HG03378 (cell line): Measurements from ENCODE around the gene LZTS2.
"Not testable (repeated sequence)": the region's sequence is repeated elsewhere in the genome, so short reads cannot be mapped to it uniquely, and the experiment has no call there.

ENCODE experiments used
- ATAC-seq: cut with Tn5 transposase; IDR thresholded peaks from one replicate; pipeline ENCODE4 v1.9.1; 2021; ENCODE audit warnings: mild to moderate bottlenecking, moderate library complexity; ENCODE audit not compliant: unreplicated experiment

LZTS2 gene, protein sequence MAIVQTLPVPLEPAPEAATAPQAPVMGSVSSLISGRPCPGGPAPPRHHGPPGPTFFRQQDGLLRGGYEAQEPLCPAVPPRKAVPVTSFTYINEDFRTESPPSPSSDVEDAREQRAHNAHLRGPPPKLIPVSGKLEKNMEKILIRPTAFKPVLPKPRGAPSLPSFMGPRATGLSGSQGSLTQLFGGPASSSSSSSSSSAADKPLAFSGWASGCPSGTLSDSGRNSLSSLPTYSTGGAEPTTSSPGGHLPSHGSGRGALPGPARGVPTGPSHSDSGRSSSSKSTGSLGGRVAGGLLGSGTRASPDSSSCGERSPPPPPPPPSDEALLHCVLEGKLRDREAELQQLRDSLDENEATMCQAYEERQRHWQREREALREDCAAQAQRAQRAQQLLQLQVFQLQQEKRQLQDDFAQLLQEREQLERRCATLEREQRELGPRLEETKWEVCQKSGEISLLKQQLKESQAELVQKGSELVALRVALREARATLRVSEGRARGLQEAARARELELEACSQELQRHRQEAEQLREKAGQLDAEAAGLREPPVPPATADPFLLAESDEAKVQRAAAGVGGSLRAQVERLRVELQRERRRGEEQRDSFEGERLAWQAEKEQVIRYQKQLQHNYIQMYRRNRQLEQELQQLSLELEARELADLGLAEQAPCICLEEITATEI

GRCh38 chr10:100999742-101000126 is at the start of gene LZTS2:
TSS of gene LZTS2 (plus strand) at chr10:100999808. CDS start at chr10:101002539, 2,731 bp downstream.
- ATAC-seq: no peak

- no peak for ATAC-seq
Measured at GRCh38 chr10:100960251-100960650, 39.4 kb upstream of the LZTS2 start.

DNA sequence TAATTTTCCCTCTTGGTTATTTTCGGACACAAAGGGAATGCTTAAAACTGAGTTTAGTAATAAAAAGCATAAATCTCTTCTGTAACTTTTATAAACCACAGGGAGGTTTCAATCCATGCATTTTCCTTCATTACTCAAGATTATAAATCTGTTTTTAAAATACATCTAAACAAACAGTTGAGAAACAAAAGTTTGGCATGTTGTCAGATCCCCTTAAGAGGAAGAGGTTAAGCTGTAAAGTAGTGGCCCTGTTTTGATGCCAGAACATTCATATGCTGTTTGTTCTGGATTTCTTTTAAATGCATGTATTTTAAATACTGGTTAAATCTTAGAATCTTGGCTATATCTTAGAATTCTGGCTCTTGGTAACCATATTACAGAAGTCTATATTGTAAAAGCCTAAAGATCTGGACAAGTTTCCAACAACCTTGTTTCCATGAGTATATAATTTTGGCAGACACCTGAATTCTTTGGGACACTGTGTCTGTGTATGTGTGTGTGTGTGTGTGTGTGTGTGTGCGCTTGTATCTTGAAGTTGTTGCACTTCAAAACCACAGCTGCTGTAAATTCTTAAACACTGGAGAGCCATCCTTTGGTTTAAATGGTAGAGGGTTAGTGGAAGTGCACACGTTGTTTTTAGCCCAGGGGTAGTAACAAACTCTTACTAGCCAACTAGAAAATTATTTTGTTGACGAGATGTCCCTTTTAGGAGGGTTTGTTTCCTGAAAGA is 37.1 kb upstream of the LZTS2 start:
- no peak for ATAC-seq

DNA sequence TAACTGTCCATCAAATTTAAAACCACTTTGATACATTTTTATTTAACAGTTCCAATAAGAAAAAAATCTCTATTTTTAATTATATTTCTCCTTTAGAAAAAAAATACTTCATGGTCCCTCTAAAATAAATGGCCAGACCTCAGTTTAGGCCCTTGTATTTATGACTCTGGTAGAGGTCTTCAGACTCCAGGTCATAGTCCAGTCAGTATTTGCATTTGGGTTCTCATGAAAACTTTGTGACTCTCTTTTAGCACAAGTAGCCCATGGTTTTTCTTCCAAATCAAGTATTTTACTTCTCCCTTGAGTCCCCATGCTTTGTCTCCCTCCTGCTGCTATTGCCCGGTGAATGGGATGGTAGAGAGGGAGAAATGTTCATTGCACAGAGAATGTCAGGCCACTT is 35.8 kb upstream of the LZTS2 start:
- no peak for ATAC-seq

DNA sequence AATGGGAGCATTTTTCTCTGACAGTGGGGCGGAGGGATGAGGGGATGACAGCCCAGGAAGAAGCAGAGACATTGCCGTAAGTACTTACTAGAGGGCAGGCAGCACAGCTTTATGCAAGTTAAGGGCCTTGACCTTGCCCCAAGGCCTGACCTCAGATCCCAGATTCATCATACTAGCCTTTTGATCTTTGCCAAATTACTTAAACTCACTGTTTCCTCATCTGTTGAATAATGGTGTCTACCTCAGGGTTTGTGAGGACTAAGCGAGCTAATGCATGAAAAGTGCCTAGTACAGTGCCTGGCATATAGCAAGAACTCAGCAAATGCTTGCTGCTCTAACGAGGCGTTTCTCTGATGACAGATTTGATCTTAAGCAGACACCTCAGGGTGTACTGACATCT is 33.8 kb upstream of the LZTS2 start:
- ATAC-seq: no peak

DNA sequence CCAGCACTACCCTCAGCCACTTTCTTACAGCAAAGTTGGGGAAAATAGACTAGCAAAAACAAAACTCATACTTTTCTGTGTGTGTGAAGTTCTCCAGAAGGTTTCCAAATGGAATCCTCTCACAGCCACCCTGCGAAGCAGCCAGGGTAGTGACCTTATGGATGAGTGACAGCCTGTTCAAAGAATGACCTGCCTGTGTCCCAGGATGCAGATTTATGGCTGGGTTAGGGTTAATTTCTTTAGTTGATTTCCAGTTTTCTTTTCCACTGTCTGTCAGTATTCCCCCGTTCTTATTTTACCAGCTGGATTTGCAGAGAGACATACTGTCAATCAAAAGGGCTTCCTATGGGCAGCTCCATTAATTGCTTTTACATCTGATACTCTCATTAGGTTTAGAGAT is 32.7 kb upstream of the LZTS2 start:
- ATAC-seq: no peak

DNA sequence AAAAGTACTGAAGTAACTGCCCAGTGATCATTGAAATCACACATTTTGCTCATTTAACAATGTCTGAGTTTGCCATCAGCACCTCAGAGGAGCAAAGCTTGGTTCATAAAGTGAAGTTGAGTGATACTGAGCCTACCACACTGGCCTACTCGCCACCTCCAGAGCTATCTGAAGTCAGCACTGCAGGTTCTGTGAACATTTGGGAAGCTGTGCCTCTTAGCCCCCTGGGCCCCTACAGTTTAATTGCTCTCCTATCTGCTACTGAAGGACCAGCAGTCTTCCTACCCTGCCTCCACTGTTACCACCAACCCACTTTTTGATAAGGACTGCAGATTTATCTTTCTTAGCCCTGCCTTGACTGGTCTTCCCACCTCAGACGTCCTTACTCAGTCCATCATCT is 32.3 kb upstream of the LZTS2 start:
- ATAC-seq: no peak

- no peak for ATAC-seq
Measured at GRCh38 chr10:100968062-100968736, 31.4 kb upstream of the LZTS2 start.

DNA sequence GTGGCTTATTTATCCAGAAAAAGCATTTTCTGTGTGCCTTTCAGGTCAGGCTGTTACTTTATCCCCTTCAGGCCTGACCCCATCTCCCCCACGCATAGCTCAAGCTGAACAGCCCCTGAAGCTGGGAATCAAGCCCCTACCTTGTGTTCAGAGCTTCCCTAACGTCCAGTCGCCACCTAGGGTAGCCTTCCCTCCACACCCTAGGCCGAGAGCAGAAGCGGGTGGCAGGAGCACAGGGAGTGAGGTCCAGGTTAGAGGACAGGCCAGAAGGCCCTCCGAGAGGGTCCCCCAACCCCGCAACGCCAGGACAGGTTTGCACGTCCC is 30.8 kb upstream of the LZTS2 start:
- no peak for ATAC-seq

GRCh38 chr10:100969187-100970075 is 30.2 kb upstream of the LZTS2 start, which contains the start of gene SEMA4G:
TSS of gene SEMA4G (plus strand) at chr10:100969504. CDS start at chr10:100972913, 3,409 bp downstream.
- ATAC-seq: no peak

- no peak for ATAC-seq
Measured at GRCh38 chr10:100970076-100970913, 29.3 kb upstream of the LZTS2 start.

DNA sequence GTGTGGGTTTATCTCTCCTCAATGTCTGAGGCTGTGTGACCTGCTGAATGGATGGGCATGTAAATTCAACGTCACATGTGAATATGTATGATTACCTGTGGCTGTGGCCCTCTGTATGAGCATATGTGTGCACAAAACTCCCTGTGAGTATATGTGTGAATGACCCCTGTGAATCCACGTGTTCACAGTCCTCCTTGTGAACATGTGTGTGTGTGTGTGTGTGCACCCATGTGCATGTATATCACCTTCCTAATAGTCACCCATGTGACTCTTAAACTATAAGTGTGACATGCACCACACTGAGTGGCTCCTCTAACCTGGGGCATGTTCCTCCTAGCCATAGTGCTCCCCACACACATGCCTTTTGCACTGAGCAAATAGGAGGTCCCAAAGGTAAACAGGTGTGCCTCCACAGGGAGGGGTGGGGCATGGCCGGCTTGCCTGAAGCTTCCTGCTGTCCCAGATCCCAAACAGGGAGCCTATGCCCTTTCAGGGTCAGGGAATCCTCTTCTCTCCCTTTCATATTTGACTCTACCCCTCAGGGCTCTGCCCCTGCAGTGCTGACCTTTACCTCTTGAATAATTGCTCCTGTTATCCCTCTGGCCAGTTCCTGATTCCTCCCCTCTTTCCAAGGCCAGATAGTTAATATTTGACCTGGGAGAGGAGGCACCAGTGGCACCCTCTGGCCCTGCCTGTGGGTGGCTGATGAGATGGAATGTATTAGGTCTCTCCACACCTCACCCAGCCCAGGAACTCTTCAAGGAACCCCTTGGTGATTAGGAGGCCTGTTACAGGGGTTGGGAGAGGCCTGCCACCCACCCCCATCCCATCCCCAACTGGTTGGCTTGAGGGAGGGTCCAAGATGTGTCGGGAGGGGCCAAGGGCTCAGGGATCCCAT is 28.4 kb upstream of the LZTS2 start:
- no peak for ATAC-seq

GRCh38 chr10:100972115-100972903 is 27.3 kb upstream of the LZTS2 start:
- no peak for ATAC-seq

GRCh38 chr10:100972904-100973535 is 26.6 kb upstream of the LZTS2 start:
- ATAC-seq: no peak

GRCh38 chr10:100975397-100975796 is 24.2 kb upstream of the LZTS2 start:
- ATAC-seq: not testable (repeated sequence)

GRCh38 chr10:100976906-100977305 is 22.7 kb upstream of the LZTS2 start:
- ATAC-seq: no peak

GRCh38 chr10:100977436-100977835 is 22.2 kb upstream of the LZTS2 start:
- ATAC-seq: no peak
